NB4 (cell line): ENCODE measurements around the gene IGFBP6.
"Not testable (repeated sequence)": the region's sequence is repeated elsewhere in the genome, so short reads cannot be mapped to it uniquely, and the experiment has no call there.

Experiments used
- DNase-seq: peaks from one replicate; pipeline ENCODE4 v3.0.0; 2010; ENCODE audit warnings: low read depth
- H3K4me3 ChIP-seq: one replicate; pipeline ENCODE4 v1.5.1; 2011; ENCODE audit warnings: mild to moderate bottlenecking, low read depth, low read length, moderate library complexity
- MYC ChIP-seq: IDR thresholded peaks from 2 replicates; pipeline ENCODE4 v1.6.1; 2011; ENCODE audit warnings: low read depth, low read length
- POLR2A ChIP-seq: IDR thresholded peaks from 2 replicates; pipeline ENCODE4 v1.6.1; 2011; ENCODE audit warnings: mild to moderate bottlenecking; ENCODE audit not compliant: insufficient read length; ENCODE audit errors: extremely low read depth
- TF ChIP-seq, protein P1 (sequence below): IDR thresholded peaks from one replicate; pipeline ENCODE4 v1.5.1; 2012; ENCODE audit warnings: low read depth, low read length
- TF ChIP-seq, protein P2 (sequence below): IDR thresholded peaks from 2 replicates; pipeline ENCODE4 v1.6.1; 2011; ENCODE audit warnings: low read depth, low read length

The IGFBP6 gene

DNA sequence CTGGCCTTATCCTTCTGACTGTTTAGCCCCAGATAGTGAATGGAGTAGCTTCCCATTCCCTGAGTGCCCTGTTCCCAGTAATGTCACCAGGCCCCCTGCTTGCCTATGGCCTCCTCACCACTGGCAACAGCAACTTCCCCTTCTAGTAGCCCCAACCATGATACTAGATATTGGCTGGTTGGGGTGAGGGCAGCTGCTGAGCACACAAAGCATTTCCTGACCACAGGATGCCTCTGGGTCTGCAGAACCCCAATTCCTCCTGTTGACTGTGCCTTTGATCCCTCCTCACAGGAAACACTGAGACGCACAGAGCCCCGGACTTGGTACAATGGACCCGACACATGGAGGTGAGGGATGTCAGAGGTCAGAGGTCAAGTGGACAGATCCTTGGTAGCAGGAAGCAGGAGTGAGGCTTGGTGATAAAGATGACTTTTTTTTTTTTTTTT lies 6.4 kb downstream of the IGFBP6 start:
- TF ChIP-seq, protein P1, sequence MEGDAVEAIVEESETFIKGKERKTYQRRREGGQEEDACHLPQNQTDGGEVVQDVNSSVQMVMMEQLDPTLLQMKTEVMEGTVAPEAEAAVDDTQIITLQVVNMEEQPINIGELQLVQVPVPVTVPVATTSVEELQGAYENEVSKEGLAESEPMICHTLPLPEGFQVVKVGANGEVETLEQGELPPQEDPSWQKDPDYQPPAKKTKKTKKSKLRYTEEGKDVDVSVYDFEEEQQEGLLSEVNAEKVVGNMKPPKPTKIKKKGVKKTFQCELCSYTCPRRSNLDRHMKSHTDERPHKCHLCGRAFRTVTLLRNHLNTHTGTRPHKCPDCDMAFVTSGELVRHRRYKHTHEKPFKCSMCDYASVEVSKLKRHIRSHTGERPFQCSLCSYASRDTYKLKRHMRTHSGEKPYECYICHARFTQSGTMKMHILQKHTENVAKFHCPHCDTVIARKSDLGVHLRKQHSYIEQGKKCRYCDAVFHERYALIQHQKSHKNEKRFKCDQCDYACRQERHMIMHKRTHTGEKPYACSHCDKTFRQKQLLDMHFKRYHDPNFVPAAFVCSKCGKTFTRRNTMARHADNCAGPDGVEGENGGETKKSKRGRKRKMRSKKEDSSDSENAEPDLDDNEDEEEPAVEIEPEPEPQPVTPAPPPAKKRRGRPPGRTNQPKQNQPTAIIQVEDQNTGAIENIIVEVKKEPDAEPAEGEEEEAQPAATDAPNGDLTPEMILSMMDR: no peak
- TF ChIP-seq, protein P2, sequence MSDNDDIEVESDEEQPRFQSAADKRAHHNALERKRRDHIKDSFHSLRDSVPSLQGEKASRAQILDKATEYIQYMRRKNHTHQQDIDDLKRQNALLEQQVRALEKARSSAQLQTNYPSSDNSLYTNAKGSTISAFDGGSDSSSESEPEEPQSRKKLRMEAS: no peak
- TF ChIP-seq POLR2A (no peak), MYC (no peak)
- H3K4me3 ChIP-seq: no peak overlapping the region
- DNase-seq: peak; percentile 83

GRCh38 chr12:53105256-53105655 lies 7.8 kb downstream of the IGFBP6 start:
- no peak for DNase-seq
- no peak for TF ChIP-seq POLR2A
- TF ChIP-seq MYC: no peak
- TF ChIP-seq, protein P1: no peak
- TF ChIP-seq, protein P2: no peak
- H3K4me3 ChIP-seq: no peak overlapping the region

- no peak for DNase-seq
- TF ChIP-seq, protein P1: no peak
- TF ChIP-seq, protein P2: no peak
- no peak for TF ChIP-seq POLR2A
- no peak for TF ChIP-seq MYC
- H3K4me3 ChIP-seq: no peak overlapping the region
Observed at GRCh38 chr12:53105712-53106439, 8.4 kb downstream of the IGFBP6 start.

GRCh38 chr12:53107122-53107521 lies 9.7 kb downstream of the IGFBP6 start:
- no peak for DNase-seq
- no peak overlapping the region for H3K4me3 ChIP-seq
- TF ChIP-seq, protein P1: no peak
- TF ChIP-seq POLR2A (no peak), MYC (no peak)
- TF ChIP-seq, protein P2: no peak

DNA sequence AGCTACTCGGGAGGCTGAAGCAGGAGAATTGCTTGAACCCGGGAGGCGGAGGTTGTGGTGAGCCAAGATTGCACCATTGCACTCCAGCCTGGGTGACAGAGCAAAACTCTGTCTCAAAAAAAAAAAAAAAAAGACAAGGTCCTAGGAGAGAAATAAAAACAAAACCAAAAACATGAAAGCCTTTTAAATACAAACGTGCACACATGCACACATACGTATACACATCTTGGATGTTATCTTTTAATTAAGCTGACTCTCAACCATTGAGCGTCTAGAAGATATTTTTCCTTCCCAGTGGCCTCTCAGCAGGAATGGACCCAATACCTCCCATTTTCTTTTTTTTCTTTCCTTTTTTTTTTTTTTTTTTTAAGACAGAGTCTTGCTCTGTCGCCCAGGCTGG lies 15.0 kb downstream of the IGFBP6 start:
- H3K4me3 ChIP-seq, DNase-seq: not testable (repeated sequence)

DNA sequence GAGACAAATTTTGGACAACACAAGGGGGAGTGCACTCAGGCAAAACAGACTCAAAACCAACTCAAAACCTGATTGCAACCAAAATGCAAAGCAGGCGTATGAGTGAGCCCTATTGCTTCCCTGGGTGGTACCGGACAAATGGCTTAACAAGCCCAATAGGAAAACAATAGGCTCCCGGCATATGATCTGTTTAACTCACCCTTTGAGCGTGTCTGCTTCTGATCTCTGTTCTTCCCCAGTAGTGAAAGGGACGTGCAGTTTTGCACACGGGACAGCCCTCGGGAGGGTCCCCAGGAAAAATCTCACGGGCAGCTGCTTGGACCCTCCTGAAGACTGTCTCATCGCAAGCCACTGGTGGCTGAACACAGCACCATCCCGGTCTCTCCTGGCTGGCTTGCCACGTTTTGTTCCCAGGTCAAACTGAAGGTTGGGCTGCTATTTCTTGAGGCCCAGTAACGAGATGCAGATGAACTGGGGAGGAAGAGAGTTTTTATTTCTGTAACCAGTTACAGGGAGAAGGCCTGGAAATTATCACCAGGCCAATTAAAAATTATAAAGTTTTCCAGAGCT lies 15.8 kb downstream of the IGFBP6 start:
- TF ChIP-seq, protein P1: no peak
- no peak for TF ChIP-seq MYC
- TF ChIP-seq, protein P2: no peak
- TF ChIP-seq POLR2A: no peak
- no peak overlapping the region for H3K4me3 ChIP-seq
- DNase-seq: no peak
